NCI-H526 treated with DMSO at 0.1 percent for 48 hours (cell line): ENCODE measurements around the gene NXPE4.
"Not testable (repeated sequence)": the region's sequence is repeated elsewhere in the genome, so short reads cannot be mapped to it uniquely, and the experiment has no call there.

Source experiments
- DNase-seq: peaks from one replicate; lab custom pipeline; 2025; lab: John Stamatoyannopoulos, UW

The NXPE4 gene

GRCh38 chr11:114595571-114595970 lies at the start of gene NXPE4:
TSS of gene NXPE4 (minus strand) at chr11:114595786. CDS start at chr11:114594759, 1,027 bp downstream.
- no peak for DNase-seq

- not testable (repeated sequence) for DNase-seq
Observed at GRCh38 chr11:114639440-114639839, 43.9 kb upstream of the NXPE4 start.

GRCh38 chr11:114631445-114631965 lies 35.9 kb upstream of the NXPE4 start:
- not testable (repeated sequence) for DNase-seq

- no peak for DNase-seq
Observed at GRCh38 chr11:114625294-114625693, 29.7 kb upstream of the NXPE4 start.

- no peak for DNase-seq
Observed at GRCh38 chr11:114624455-114625207, 29.0 kb upstream of the NXPE4 start.

- no peak for DNase-seq
Observed at GRCh38 chr11:114623720-114624119, 28.1 kb upstream of the NXPE4 start.

- DNase-seq, result no peak
Observed at GRCh38 chr11:114622858-114623257, 27.3 kb upstream of the NXPE4 start.

GRCh38 chr11:114621950-114622809 lies 26.6 kb upstream of the NXPE4 start:
- no peak for DNase-seq

GRCh38 chr11:114621072-114621471 lies 25.5 kb upstream of the NXPE4 start:
- no peak for DNase-seq

- no peak for DNase-seq
Observed at GRCh38 chr11:114619659-114620173, 24.1 kb upstream of the NXPE4 start.

GRCh38 chr11:114618139-114618538 lies 22.6 kb upstream of the NXPE4 start:
- DNase-seq, result no peak

GRCh38 chr11:114617157-114618124 lies 21.9 kb upstream of the NXPE4 start:
- no peak for DNase-seq

GRCh38 chr11:114616516-114616915 lies 20.9 kb upstream of the NXPE4 start:
- no peak for DNase-seq

- no peak for DNase-seq
Observed at GRCh38 chr11:114615448-114616361, 20.1 kb upstream of the NXPE4 start.

- DNase-seq, result no peak
Observed at GRCh38 chr11:114614127-114614720, 18.6 kb upstream of the NXPE4 start.

GRCh38 chr11:114613094-114613493 lies 17.5 kb upstream of the NXPE4 start:
- not testable (repeated sequence) for DNase-seq

- no peak for DNase-seq
Observed at GRCh38 chr11:114612686-114613085, 17.1 kb upstream of the NXPE4 start.

GRCh38 chr11:114612199-114612598 lies 16.6 kb upstream of the NXPE4 start:
- DNase-seq, result not testable (repeated sequence)

- no peak for DNase-seq
Observed at GRCh38 chr11:114610984-114611944, 15.7 kb upstream of the NXPE4 start.
